ENCODE measurements around the gene MAGEA9B.

The MAGEA9B gene

DNA sequence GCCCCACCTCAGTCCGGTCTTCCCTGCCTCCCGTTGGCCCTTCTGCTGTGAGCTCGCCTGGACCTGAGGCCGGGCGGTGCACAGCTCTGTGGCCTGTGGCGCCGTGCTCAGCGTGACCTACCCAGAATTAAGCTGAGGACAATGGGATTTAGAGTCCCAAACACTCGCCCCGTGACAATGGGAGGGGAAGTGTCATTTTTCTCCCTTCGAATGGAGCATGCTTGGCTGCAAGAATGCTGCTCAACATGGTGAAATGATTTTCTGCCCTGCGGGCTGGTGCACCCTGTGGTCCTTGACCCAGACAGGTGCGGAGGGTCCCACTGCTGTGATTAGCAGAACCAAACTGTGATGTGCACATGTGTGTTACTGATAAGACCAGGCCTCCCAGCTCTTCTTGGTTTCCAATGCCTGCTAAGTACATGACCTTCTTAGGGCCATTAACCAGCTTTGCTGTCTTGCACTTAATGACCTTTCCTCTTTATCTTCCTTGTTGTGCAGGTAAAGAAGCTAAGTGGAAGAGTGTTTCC lies 45.7 kb downstream of the MAGEA9B start:
- Histone ChIP-seq H3K27ac (ENCODE audit: low read length) (peak overlapping the region; percentile 98), H3K4me2 (ENCODE audit: low read depth, low read length) (peak overlapping the region; percentile 66), H3K9me2 (replicated peaks; ENCODE audit: insufficient read depth, low read length) (no peaks in the 10 kb centered on the region), H3F3A (ENCODE audit: insufficient read depth, low read length) (0 out of 2 replicates have a peak, but pooled peaks cover 4% of the 10 kb centered on the region), H3K27me3 (replicated peaks; ENCODE audit: insufficient read depth, low read length) (no peaks in the 10 kb centered on the region), H3K9ac (ENCODE audit: low read length) (peak overlapping the region; percentile 96), H3K36me3 (replicated peaks; ENCODE audit: insufficient read depth, low read length) (no peaks in the 10 kb centered on the region), H3K79me2 (ENCODE audit: low read length) (peaks cover 7% of the 10 kb centered on the region; the same call in 1 of the 2 replicates), H4K20me1 (ENCODE audit: insufficient read depth, low read length) (no peaks in the 10 kb centered on the region), H3K4me1 (ENCODE audit: low read length) (no peaks in the 10 kb centered on the region), H3K9me3 (replicated peaks; ENCODE audit: insufficient read depth, low read length) (no peaks in the 10 kb centered on the region), H3K4me3 (ENCODE audit: low read length) (peak overlapping the region; percentile 83), H2AFZ (ENCODE audit: low read length) (peak overlapping the region; percentile 55)
- DNase-seq, result no peak
- TF ChIP-seq EZH2phosphoT487 (IDR thresholded peaks at IDR 0.05; ENCODE audit: low read length) (no peak), EZH2 (optimal IDR thresholded peaks at IDR 0.05; ENCODE audit: low read depth, low read length) (no peak)
- TF ChIP-seq, protein P1, sequence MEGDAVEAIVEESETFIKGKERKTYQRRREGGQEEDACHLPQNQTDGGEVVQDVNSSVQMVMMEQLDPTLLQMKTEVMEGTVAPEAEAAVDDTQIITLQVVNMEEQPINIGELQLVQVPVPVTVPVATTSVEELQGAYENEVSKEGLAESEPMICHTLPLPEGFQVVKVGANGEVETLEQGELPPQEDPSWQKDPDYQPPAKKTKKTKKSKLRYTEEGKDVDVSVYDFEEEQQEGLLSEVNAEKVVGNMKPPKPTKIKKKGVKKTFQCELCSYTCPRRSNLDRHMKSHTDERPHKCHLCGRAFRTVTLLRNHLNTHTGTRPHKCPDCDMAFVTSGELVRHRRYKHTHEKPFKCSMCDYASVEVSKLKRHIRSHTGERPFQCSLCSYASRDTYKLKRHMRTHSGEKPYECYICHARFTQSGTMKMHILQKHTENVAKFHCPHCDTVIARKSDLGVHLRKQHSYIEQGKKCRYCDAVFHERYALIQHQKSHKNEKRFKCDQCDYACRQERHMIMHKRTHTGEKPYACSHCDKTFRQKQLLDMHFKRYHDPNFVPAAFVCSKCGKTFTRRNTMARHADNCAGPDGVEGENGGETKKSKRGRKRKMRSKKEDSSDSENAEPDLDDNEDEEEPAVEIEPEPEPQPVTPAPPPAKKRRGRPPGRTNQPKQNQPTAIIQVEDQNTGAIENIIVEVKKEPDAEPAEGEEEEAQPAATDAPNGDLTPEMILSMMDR (IDR thresholded peaks at IDR 0.05; ENCODE audit: low read length), result no peak

DNA sequence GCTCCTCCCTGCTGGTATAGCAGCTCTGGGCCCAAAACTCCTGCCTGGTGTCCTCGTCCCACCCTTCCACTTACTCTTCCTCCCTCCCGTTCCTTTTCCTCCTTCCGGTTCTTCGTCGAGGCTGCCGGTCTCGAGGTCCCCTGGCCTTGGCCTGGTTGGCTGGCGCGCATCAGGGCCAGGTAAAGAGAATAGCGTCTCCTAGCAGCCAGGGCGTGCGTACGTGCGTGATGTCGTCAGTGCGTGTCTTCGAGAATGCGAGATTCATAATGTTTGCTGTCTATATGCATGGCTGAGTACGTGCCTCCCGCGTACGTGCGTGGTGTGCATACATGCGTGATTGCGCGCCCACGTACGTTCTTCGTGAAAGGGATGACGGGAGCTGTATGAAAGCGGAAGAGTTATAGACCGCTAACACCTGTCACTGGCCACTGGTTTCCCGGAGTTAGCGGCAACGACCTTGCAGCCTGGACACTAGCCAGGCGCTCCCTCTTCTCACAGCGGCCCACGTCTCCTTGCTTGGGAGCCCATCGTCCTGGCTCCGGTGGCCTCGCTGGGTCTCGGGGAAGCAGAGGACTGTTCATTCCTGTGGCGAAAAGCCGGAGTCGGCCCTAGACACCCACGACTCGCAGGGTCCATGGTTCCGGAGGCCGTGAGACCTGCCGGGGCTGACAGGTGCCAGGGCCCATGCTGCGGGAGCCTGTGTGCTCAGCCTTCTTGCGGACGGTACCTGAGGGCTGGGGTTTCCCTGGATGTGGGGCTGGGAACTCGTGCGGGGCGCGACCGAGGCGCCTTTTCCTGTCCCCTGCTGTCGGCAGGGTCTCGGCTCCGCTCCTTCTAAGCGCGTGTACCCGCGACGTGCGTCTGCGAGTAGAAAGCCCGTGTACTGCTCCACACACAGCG lies 46.4 kb downstream of the MAGEA9B start, which contains the start of gene EOLA1:
Gene EOLA1 (plus strand): TSS at position 392 of the 900 bp plus-strand sequence. CDS start 4,619 bp downstream, outside the sequence.
- Histone ChIP-seq H3K36me3 (replicated peaks; ENCODE audit: insufficient read depth, low read length) (no peaks in the 10 kb centered on the region), H3K4me3 (ENCODE audit: low read length) (peak within 1 kb of the TSS; percentile 83), H4K20me1 (ENCODE audit: insufficient read depth, low read length) (no peaks in the 10 kb centered on the region), H3K79me2 (ENCODE audit: low read length) (peaks cover 7% of the 10 kb centered on the region; the same call in 1 of the 2 replicates), H3K27ac (ENCODE audit: low read length) (peak within 1 kb of the TSS; percentile 98), H3K4me2 (ENCODE audit: low read depth, low read length) (peak within 1 kb of the TSS; percentile 66), H3K9ac (ENCODE audit: low read length) (peak within 1 kb of the TSS; percentile 96), H3K9me2 (replicated peaks; ENCODE audit: insufficient read depth, low read length) (no peaks in the 10 kb centered on the region), H3K27me3 (replicated peaks; ENCODE audit: insufficient read depth, low read length) (no peaks in the 10 kb centered on the region), H3K9me3 (replicated peaks; ENCODE audit: insufficient read depth, low read length) (no peaks in the 10 kb centered on the region), H2AFZ (ENCODE audit: low read length) (peak within 1 kb of the TSS; percentile 65), H3F3A (ENCODE audit: insufficient read depth, low read length) (0 out of 2 replicates have a peak, but pooled peaks cover 4% of the 10 kb centered on the region), H3K4me1 (ENCODE audit: low read length) (no peaks in the 10 kb centered on the region)
- TF ChIP-seq EZH2 (optimal IDR thresholded peaks at IDR 0.05; ENCODE audit: low read depth, low read length) (no peak), EZH2phosphoT487 (IDR thresholded peaks at IDR 0.05; ENCODE audit: low read length) (no peak)
- TF ChIP-seq, protein P1 (IDR thresholded peaks at IDR 0.05; ENCODE audit: low read length), result no peak
- peak; percentile 96 for DNase-seq

DNA sequence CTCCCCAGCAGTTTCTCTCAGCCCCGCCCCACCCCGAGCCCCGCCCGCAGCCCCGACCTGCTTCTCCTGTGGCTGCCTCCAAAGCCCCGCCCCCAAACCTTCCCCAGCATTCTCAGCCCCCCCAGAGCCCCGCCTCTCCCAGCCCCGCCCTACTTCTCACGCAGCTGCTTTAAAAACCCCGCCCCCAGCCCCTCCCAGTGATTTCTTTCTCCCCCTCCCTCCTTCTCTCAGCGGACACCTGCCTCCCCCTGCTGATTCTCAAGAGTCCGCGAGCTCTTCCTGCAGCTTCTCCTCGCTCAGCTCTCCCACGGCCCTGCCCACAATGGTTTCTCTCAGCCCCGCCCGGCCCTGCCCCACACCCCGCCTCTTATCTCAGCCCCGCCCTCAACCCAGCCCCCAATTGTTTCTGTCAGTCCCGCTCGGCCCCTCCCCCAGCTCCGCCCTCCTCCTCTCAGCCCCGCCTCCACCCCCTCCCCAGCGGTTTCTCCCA lies 47.1 kb downstream of the MAGEA9B start:
- Histone ChIP-seq H3F3A (ENCODE audit: insufficient read depth, low read length) (0 out of 2 replicates have a peak, but pooled peaks cover 4% of the 10 kb centered on the region), H3K4me2 (ENCODE audit: low read depth, low read length) (peak overlapping the region; percentile 63; the same call in 1 of the 2 replicates), H3K9me3 (replicated peaks; ENCODE audit: insufficient read depth, low read length) (no peaks in the 10 kb centered on the region), H3K79me2 (ENCODE audit: low read length) (peaks cover 7% of the 10 kb centered on the region; the same call in 1 of the 2 replicates), H4K20me1 (ENCODE audit: insufficient read depth, low read length) (no peaks in the 10 kb centered on the region), H3K27me3 (replicated peaks; ENCODE audit: insufficient read depth, low read length) (no peaks in the 10 kb centered on the region), H3K27ac (ENCODE audit: low read length) (peak overlapping the region; percentile 98), H3K36me3 (replicated peaks; ENCODE audit: insufficient read depth, low read length) (no peaks in the 10 kb centered on the region), H2AFZ (ENCODE audit: low read length) (peak overlapping the region; percentile 65; the same call in 1 of the 2 replicates), H3K4me3 (ENCODE audit: low read length) (peak overlapping the region; percentile 83), H3K9me2 (replicated peaks; ENCODE audit: insufficient read depth, low read length) (no peaks in the 10 kb centered on the region), H3K4me1 (ENCODE audit: low read length) (no peaks in the 10 kb centered on the region), H3K9ac (ENCODE audit: low read length) (peak overlapping the region; percentile 96)
- DNase-seq, result peak; percentile 81
- no peak for TF ChIP-seq EZH2 (optimal IDR thresholded peaks at IDR 0.05; ENCODE audit: low read depth, low read length)
- TF ChIP-seq, protein P1 (IDR thresholded peaks at IDR 0.05; ENCODE audit: low read length), result no peak
- no peak for TF ChIP-seq EZH2phosphoT487 (IDR thresholded peaks at IDR 0.05; ENCODE audit: low read length)

Measured in MM.1S (cell line).